Kidney tubule cell (primary cell): ENCODE measurements around the gene PCBP4.
A peak's percentile ranks its signal among the peaks of the same experiment; 100 is the strongest.
"Not testable (repeated sequence)": the region's sequence is repeated elsewhere in the genome, so short reads cannot be mapped to it uniquely, and the experiment has no call there.

Source experiments
- DNase-seq: peaks from one replicate; pipeline ENCODE4 v3.0.0-alpha.2; 2018; ENCODE audit warnings: low spot score

PCBP4 gene

DNA sequence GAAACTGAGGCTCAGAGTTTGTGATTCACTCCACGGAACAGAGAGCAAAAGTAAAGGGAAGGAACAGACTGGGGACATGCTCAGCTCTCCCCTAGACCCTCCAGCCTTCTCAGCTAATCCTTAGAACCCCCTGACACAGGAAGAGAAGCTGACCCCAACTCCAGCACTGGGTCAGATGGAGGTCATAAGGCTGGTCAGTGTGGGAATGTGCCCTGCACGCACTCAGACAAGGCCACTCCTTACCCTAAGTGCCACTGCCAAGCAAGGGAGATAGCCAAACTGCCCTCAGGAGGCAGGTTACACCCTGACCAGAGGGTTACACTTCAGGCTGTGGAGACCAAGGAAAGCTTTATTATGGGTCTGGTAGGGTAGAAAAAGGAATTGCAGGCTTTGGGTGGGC, 27.3 kb upstream of the PCBP4 start:
- DNase-seq, result no peak

- DNase-seq, result not testable (repeated sequence)
Measured at GRCh38 chr3:51993657-51994056, 26.4 kb upstream of the PCBP4 start.

- no peak for DNase-seq
Measured at GRCh38 chr3:51992017-51992682, 24.9 kb upstream of the PCBP4 start.

DNA sequence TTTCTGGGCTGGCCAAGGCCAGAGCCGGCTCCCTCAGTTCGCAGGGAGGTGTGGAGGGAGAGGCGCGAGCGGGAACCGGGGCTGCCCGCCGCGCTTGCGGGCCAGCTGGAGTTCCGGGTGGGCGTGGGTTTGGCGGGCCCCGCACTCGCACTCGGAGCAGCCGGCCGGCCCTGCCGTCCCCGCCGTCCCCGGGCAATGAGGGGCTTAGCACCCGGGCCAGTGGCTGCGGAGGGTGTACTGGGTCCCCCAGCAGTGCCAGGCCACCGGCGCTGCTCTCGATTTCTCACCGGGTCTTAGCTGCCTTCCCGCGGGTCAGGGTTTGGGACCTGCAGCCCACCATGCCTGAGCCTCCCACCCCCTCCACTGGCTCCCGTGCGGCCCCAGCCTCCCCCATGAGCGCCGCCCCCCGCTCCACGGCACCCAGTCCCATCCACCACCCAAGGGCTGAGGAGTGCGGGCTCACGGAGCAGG, 23.3 kb upstream of the PCBP4 start:
- not testable (repeated sequence) for DNase-seq

DNA sequence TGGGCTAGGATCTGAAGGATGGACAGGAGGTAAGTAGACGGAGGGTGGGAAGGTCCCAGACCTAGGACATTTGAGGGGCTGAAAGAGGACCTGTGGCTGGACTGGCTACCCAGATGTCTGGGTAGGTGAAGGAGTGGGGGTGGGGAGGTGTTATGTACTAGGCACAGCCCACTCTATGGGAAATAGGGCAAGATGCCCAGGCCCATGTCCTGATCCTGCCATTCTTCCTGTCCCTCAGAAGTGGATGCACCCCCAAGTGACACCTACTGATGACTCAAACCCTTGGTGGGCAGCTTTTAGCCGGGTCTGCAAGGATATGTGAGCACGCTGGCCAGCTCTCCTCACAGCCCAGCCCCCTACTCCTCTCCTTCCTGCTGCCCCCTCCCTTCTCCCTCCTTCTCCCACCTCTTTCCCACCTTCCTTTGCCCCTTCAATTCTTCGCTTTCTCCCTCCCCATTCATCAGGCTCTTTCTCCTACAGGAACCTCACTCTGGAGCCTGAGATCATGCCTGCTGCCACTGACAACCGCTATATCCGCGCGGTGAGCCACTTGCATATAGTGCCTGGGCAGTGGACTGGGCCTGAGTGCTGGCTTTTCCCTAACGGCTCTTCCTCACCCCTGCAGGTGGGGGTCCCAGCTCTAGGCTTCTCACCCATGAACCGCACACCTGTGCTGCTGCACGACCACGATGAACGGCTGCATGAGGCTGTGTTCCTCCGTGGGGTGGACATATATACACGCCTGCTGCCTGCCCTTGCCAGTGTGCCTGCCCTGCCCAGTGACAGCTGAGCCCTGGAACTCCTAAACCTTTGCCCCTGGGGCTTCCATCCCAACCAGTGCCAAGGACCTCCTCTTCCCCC, 21.3 kb upstream of the PCBP4 start:
- DNase-seq, result no peak

- no peak for DNase-seq
Measured at GRCh38 chr3:51987568-51987967, 20.3 kb upstream of the PCBP4 start.

- no peak for DNase-seq
Measured at GRCh38 chr3:51986010-51986947, 19.0 kb upstream of the PCBP4 start.

GRCh38 chr3:51985063-51985462, 17.8 kb upstream of the PCBP4 start:
- DNase-seq, result no peak

DNA sequence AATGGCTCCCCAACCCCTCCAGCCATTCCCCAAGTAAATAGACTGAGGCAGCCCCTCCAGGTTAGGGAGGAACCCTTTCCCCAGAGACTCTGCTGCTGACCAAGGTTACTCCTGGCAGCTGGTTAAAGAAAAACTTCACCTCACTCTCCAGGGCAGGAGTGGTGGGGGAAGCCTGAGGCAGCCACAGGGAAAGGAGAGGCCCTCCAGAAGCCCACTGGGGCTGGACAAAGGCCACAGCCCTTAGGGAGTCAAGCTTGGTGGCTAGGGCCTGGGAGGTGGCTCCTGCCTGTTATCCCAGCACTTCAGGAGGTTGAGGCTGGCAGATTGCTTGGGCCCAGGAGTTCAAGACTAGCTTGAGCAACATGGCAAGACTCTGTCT, 17.0 kb upstream of the PCBP4 start:
- no peak for DNase-seq

DNA sequence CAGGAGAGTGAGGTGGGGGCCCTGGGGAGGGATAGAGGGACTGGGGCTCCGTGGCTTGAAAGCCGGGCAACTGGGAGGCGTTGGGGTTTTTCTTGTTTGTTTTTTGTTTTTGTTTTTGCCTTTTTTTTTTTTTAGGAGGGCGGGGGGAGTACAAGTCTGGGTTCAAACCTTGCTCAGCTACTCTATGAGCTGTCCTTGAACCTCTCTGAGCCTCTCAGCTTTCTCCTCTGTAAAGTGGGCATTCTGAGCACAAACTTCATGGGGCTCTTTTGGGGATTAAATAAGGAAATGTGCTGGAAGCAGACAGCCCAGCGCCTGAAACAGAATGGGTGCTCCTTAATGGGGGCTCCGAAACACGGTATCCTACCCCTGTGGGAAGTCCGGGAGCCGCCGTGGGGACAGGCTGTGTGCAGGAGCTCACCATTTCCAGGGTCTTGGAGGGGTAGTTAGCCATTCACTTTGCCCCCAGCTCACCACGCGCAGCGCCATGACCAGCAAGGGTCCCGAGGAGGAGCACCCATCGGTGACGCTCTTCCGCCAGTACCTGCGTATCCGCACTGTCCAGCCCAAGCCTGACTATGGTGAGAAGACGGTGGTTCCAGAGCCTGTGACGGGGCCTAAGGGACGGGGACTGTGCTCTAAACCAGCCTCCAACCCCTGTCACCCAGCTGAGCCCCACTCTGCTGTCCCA, 16.5 kb upstream of the PCBP4 start:
- peak; percentile 23 for DNase-seq

GRCh38 chr3:51982838-51983577, 15.8 kb upstream of the PCBP4 start, which contains the start of gene ACY1:
Gene ACY1, plus strand, starts transcription at chr3:51983535. Its CDS starts 530 bp downstream, at chr3:51984065.
- DNase-seq, result peak; percentile 91

GRCh38 chr3:51982352-51982837, 15.1 kb upstream of the PCBP4 start:
- DNase-seq, result peak; percentile 93

DNA sequence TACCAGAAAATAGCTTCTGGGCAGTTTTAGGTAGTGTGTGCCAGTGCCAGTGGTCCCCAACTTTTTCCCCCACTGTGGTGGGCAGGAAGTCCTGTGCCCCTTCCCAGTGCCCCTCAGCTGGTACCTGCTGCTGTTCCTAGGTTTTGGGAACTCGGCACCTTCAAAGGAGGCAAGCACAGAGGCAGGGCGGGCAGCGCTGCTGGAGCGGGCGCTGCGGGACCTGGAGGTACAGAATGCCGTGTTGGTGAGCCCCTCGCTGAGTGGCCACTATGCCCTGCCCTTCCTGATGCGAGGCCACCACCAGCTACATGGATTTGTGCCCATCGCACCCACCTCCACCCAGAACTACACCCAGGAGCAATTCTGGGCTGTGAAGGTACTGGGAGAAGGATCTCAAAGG, 13.0 kb upstream of the PCBP4 start:
- DNase-seq, result no peak

- no peak for DNase-seq
Measured at GRCh38 chr3:51978143-51978502, 10.9 kb upstream of the PCBP4 start.

DNA sequence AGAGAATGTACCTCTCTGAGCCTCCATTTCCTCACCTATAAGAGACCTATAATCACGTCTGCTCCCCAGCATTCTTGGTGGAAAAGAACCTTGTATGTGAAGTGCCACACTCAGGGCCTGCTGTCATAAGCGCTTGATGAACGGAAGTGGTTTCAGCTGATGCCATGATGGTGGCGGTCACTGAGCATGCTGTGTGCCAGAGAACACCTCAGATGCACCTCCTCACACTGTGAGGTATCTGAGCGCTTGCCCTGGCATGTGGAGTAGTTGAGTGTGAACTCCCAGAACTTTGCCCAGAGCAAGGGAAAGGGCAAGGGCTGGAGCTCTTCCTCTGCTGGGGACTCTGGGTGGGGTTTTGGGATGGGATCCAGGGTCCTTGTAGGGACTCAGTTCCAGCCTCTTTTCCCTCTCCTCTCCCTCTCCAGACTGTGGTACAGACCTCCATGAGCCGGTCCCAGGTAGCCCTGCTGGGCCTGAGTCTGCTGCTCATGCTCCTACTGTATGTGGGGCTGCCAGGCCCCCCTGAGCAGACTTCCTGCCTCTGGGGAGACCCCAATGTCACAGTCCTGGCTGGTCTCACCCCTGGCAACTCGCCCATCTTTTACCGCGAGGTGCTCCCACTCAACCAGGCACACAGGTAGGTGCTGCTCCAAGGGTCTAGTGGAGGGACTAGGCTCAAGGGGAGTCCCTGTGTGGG, 10.3 kb upstream of the PCBP4 start:
- DNase-seq, result peak; percentile 28

DNA sequence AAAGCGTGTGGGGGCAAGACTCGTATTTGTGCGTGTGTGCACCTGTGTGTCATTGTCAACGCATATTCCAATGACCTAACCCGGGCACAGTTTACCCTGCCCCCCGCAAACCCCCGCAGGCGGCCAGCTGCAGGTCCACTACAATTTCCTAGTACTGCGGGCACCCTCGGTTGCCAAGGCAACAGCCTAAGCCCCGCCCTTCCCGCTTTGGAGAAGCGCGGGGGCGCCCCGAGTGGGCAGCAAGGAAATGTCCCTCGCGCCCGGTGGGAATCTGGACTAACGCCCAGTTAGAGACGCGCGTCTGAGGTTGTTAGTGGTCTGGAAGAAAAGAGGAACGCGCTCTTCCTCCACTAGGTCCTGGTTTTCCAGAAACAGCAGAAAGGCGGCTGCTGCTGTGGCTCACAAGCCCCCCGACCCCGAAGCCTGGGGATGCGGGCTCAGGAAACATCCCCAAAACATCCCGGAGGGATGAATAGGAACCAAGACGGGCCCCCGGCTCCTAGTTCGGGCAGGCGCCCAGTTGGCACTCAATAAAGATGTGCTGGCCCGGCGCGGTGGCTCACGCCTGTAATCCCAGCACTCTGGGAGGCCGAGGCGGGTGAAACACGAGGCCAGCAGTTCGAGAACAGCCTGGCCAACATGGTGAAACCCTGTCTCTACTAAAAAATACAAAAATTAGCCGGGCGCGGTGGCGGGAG, 8.7 kb upstream of the PCBP4 start:
- DNase-seq, result peak; percentile 52

GRCh38 chr3:51974963-51975851, 8.0 kb upstream of the PCBP4 start, which contains the start of gene ABHD14A:
Gene ABHD14A, plus strand, starts transcription at chr3:51975064. Its CDS starts 72 bp downstream, at chr3:51975136.
- peak; percentile 62 for DNase-seq

DNA sequence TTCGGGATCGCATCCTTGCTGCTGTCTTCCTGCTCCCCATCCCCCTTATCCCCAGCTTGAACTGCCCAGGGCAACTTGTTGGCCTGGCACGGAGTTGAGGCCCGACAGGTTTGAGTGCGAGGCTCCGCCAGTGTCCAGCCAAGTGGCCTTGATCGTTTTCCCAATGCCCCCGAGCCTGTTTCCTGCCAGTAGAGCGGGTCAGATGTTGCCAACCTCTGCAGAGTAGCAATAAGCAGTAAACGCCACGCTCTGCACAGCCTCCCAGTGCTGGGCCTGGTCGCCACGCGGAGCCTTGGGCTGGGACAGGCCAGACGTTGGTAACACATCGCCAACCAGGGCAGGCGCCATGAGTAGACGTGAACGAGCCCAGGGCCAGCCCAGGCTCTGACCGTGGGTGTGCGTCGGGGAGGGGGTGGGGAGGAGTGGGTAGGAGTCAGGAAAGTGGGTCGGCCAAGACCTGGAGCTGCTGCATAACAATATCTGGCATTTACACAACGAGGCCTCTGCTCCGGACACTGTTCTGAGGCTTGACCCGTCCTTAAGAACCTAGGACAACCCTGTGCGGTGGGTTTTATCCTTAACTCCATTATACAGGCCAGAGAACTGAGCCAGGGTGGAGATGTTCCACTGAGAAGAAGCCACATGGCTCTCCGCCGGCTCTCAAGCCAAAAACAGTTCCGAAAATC, 7.2 kb upstream of the PCBP4 start:
- DNase-seq, result no peak
